ENCODE results near the gene ECT2L. TPM values are rescaled to one million over a fixed set of nuclear protein-coding genes. Genes with fewer than 3 reads are reported as not detected.

The ECT2L gene
- total and polyA plus RNA-seq, 4 donors = under 0.01 to 0.32 TPM; not detected in 2

- no peaks in the 10 kb centered on the region for H3K27me3 ChIP-seq (ENCODE audit: control insufficient read depth in 4 of 4, insufficient read depth in 4 of 4, low read length in 3 of 4)
- DNase-seq (ENCODE audit: low spot score) = no peak
Measured at GRCh38 chr6:138824482-138825144, 28.7 kb downstream of the ECT2L start.

More at GRCh38 chr6:138824482-138825144, 28.7 kb downstream of the ECT2L start:
- H3K27ac ChIP-seq (ENCODE audit: low read depth in 1 of 2, low read length in 2 of 2) = no peak overlapping the region
- H3K4me3 ChIP-seq (ENCODE audit: low read depth in 1 of 3, low read length in 3 of 3) = no peak overlapping the region
- no peak for TF ChIP-seq FOXA2 (IDR thresholded peaks at IDR 0.05)
- TF ChIP-seq TAF1 (conservative IDR thresholded peaks at IDR 0.05) = no peak
- no peak for TF ChIP-seq MAX (IDR thresholded peaks at IDR 0.05)
- no peak for TF ChIP-seq RXRA (IDR thresholded peaks at IDR 0.05)
- TF ChIP-seq SP1 (IDR thresholded peaks at IDR 0.05) = no peak
- TF ChIP-seq ZBTB33 (IDR thresholded peaks at IDR 0.05) = no peak
- TF ChIP-seq EGR1 (IDR thresholded peaks at IDR 0.05; ENCODE audit: low read depth in 2 of 2) = no peak
- no peak for TF ChIP-seq HNF4A (conservative IDR thresholded peaks at IDR 0.05)
- TF ChIP-seq FOXA1 (IDR thresholded peaks at IDR 0.05) = no peak
- no peak for TF ChIP-seq ATF3 (IDR thresholded peaks at IDR 0.05)
- TF ChIP-seq CTCF (IDR thresholded peaks at IDR 0.05; ENCODE audit: low read depth, low read length, missing input control) = no peak
- TF ChIP-seq RAD21 (IDR thresholded peaks at IDR 0.05) = no peak
- TF ChIP-seq NR2F2 (IDR thresholded peaks at IDR 0.05) = no peak
- TF ChIP-seq GABPA (IDR thresholded peaks at IDR 0.05 in 1 of 2, conservative IDR thresholded peaks at IDR 0.05 in 1 of 2) = no peak
- TF ChIP-seq YY1 (IDR thresholded peaks at IDR 0.05) = no peak
- no peak for TF ChIP-seq JUND (IDR thresholded peaks at IDR 0.05)
- TF ChIP-seq REST (IDR thresholded peaks at IDR 0.05) = no peak
- no peak for TF ChIP-seq HNF4G (IDR thresholded peaks at IDR 0.05)
- no peak overlapping the region for H3K9ac ChIP-seq (ENCODE audit: low read depth in 1 of 2, low read length in 2 of 2)
- H3K9me3 ChIP-seq (ENCODE audit: control insufficient read depth in 4 of 4, low read length in 3 of 4) = peaks cover 0 to 1% (median 0%) of the 10 kb centered on the region in 4 donors
- WGBS = 84% methylated on average over 11 of the region's 11 CpGs
- H3K4me1 ChIP-seq (ENCODE audit: control insufficient read depth in 4 of 4, insufficient read depth in 4 of 4, low read length in 3 of 4) = no peaks in the 10 kb centered on the region
- H3K36me3 ChIP-seq (ENCODE audit: control insufficient read depth in 4 of 4, insufficient read depth in 3 of 4, low read depth in 1 of 4, low read length in 3 of 4) = no peaks in the 10 kb centered on the region
